ENCODE results near the gene IL1RL2.

DNA sequence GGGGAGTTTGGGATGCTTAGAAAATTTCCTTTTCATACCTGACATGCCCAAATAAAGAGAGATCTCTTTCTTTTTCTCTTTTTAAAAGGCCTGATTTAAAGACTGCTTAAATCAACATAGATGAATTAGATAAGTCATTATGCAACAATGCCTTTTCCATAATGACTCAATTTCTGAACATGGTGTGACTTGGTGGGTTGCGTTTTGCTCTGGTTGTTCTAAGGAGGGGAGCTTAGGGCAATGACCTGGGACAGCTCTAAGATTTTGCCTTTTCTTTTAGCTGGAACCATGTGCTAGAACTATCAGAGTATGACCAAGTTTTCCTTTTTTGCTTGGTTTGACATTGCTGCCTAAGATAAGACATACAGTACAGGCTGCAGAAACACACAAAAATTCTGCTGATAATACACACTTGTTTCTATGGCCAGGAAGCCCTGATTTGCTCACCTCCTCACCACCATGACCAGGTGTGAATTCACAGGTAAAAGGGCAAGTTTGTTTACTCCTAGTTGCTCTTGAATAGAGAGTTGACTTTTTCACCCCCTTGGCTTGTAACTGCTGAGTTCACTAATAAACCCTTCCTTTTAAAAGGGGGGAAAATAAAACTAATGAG lies 66.4 kb downstream of the IL1RL2 start:
- TF ChIP-seq, protein P1, sequence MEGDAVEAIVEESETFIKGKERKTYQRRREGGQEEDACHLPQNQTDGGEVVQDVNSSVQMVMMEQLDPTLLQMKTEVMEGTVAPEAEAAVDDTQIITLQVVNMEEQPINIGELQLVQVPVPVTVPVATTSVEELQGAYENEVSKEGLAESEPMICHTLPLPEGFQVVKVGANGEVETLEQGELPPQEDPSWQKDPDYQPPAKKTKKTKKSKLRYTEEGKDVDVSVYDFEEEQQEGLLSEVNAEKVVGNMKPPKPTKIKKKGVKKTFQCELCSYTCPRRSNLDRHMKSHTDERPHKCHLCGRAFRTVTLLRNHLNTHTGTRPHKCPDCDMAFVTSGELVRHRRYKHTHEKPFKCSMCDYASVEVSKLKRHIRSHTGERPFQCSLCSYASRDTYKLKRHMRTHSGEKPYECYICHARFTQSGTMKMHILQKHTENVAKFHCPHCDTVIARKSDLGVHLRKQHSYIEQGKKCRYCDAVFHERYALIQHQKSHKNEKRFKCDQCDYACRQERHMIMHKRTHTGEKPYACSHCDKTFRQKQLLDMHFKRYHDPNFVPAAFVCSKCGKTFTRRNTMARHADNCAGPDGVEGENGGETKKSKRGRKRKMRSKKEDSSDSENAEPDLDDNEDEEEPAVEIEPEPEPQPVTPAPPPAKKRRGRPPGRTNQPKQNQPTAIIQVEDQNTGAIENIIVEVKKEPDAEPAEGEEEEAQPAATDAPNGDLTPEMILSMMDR (IDR thresholded peaks at IDR 0.05): no peak
- no peak for TF ChIP-seq POLR2A (IDR thresholded peaks at IDR 0.05)

All from thyroid gland (tissue), 4 donors.